Panc1 (cell line): ENCODE measurements around the gene ROGDI. TPM values are rescaled to one million over a fixed set of nuclear protein-coding genes. Genes with fewer than 3 reads are reported as not detected.

Source experiments
- ATAC-seq: fragments of 200-7000 bp; cut with Tn5 transposase; 2 replicates; pipeline ENCODE4 v1.9.1; 2020; ENCODE audit warnings: mild to moderate bottlenecking, moderate library complexity
- BruUV-seq: library from RNA; stranded (reverse); fragments of 400-500 nt; replicated peaks from 2 replicates; lab custom pipeline; 2021; lab: Mats Ljungman, UMichigan
- CTCF ChIA-PET: fragments of 300-600 bp; sonication (Branson Sonifier 250); formaldehyde crosslinking; loops from one replicate; lab custom pipeline; 2022; ENCODE audit warnings: antibody characterized with exemption; lab: Charles Lee
- POLR2A ChIA-PET: fragments of 300-600 bp; sonication (Branson Sonifier 250); formaldehyde crosslinking; loops from one replicate; lab custom pipeline; 2022; ENCODE audit warnings: antibody characterized with exemption; lab: Charles Lee
- DNase-seq: peaks from one replicate; pipeline ENCODE4 v3.0.0-alpha.2; 2010; ENCODE audit warnings: low read depth, low spot score
- H3K27ac ChIP-seq: 2 replicates; pipeline ENCODE4 v1.5.1; 2011; ENCODE audit warnings: mild to moderate bottlenecking, low read length, inconsistent platforms
- H3K27me3 ChIP-seq: fragments of 200-500 bp; sonication (Bioruptor generic); 2 replicates; pipeline ENCODE4 v1.6.0; 2014; ENCODE audit warnings: low read length, inconsistent platforms; ENCODE audit not compliant: control insufficient read depth, insufficient read depth
- H3K36me3 ChIP-seq: fragments of 200-500 bp; sonication (Bioruptor generic); 2 replicates; pipeline ENCODE4 v1.5.1; 2014; ENCODE audit warnings: inconsistent platforms, mild to moderate bottlenecking, low read length, moderate library complexity; ENCODE audit not compliant: control insufficient read depth, insufficient read depth
- H3K4me1 ChIP-seq: 2 replicates; pipeline ENCODE4 v1.5.1; 2011; ENCODE audit warnings: inconsistent platforms, mild to moderate bottlenecking, low read length, moderate library complexity; ENCODE audit not compliant: control insufficient read depth, insufficient read depth
- H3K4me3 ChIP-seq, 2 experiments: 2 replicates each; pipeline ENCODE4 v1.5.1; 2011 to 2012; ENCODE audit warnings: low read depth in 2 of 2, low read length in 2 of 2, mild to moderate bottlenecking in 2 of 2, inconsistent platforms in 1 of 2, moderate library complexity in 1 of 2
- H3K9me3 ChIP-seq: fragments of 200-500 bp; sonication (Bioruptor generic); 2 replicates; pipeline ENCODE4 v1.5.1; 2014; ENCODE audit warnings: low read depth, mild to moderate bottlenecking, inconsistent platforms, low read length, moderate library complexity; ENCODE audit not compliant: control insufficient read depth, insufficient read depth
- CTCF ChIP-seq: fragments of 450-650 bp; IDR thresholded peaks from 2 replicates; pipeline ENCODE4 v1.5.1; 2017; ENCODE audit warnings: mild to moderate bottlenecking
- POLR2AphosphoS5 ChIP-seq: IDR thresholded peaks from 2 replicates; pipeline ENCODE4 v1.6.1; 2012; ENCODE audit warnings: mild to moderate bottlenecking, low read depth, low read length, moderate library complexity
- SIN3A ChIP-seq: IDR thresholded peaks from 2 replicates; pipeline ENCODE4 v1.6.1; 2012; ENCODE audit warnings: low read depth, mild to moderate bottlenecking, low read length, moderate library complexity, borderline replicate concordance; ENCODE audit not compliant: insufficient read depth
- TCF7L2 ChIP-seq: IDR thresholded peaks from 2 replicates; pipeline ENCODE4 v1.6.1; 2011; ENCODE audit warnings: mild to moderate bottlenecking, low read depth, low read length, inconsistent platforms
- in situ Hi-C: cut with HindIII; loops from 2 replicates; pipeline ENCODE4 v1.10.0; 2016; ENCODE audit warnings: low sequenced_read_pairs, low pct_unique_long_range_greater_than_20kb
- intact Hi-C: fragments of 100-400 bp; cut with micrococcal nuclease; formaldehyde crosslinking; loops from one replicate; pipeline ENCODE4 v1.10.0; 2022; ENCODE audit not compliant: unreplicated experiment
- total RNA-seq: library from RNA; stranded (reverse); gene quantifications from one replicate; pipeline ENCODE4 v1.2.1, GENCODE V29; 2021; ENCODE audit not compliant: unreplicated experiment
- TF ChIP-seq, protein P1 (sequence below), 2 experiments: IDR thresholded peaks; 2 replicates each; pipeline ENCODE4 v1.6.1; 2011 to 2012; ENCODE audit warnings: low read depth in 2 of 2, control low read depth in 1 of 2, low read length in 1 of 2, mild to moderate bottlenecking in 1 of 2, moderate library complexity in 1 of 2; ENCODE audit not compliant: insufficient read depth in 1 of 2

Gene ROGDI
- total RNA-seq, 1 experiment from 2014 or later: 31.9 TPM

GRCh38 chr16:4814046-4814445 lies 11.6 kb upstream of the ROGDI start:
- CTCF ChIA-PET: no interaction called here
- ATAC-seq: no peak

GRCh38 chr16:4813251-4814003 lies 11.0 kb upstream of the ROGDI start:
- TF ChIP-seq, protein P1, sequence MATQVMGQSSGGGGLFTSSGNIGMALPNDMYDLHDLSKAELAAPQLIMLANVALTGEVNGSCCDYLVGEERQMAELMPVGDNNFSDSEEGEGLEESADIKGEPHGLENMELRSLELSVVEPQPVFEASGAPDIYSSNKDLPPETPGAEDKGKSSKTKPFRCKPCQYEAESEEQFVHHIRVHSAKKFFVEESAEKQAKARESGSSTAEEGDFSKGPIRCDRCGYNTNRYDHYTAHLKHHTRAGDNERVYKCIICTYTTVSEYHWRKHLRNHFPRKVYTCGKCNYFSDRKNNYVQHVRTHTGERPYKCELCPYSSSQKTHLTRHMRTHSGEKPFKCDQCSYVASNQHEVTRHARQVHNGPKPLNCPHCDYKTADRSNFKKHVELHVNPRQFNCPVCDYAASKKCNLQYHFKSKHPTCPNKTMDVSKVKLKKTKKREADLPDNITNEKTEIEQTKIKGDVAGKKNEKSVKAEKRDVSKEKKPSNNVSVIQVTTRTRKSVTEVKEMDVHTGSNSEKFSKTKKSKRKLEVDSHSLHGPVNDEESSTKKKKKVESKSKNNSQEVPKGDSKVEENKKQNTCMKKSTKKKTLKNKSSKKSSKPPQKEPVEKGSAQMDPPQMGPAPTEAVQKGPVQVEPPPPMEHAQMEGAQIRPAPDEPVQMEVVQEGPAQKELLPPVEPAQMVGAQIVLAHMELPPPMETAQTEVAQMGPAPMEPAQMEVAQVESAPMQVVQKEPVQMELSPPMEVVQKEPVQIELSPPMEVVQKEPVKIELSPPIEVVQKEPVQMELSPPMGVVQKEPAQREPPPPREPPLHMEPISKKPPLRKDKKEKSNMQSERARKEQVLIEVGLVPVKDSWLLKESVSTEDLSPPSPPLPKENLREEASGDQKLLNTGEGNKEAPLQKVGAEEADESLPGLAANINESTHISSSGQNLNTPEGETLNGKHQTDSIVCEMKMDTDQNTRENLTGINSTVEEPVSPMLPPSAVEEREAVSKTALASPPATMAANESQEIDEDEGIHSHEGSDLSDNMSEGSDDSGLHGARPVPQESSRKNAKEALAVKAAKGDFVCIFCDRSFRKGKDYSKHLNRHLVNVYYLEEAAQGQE (IDR thresholded peaks at IDR 0.05; ENCODE audit: insufficient read depth in 1 of 2, low read depth in 2 of 2, low read length in 1 of 2): no peak
- no peak for TF ChIP-seq TCF7L2
- TF ChIP-seq SIN3A: no peak
- no peak for TF ChIP-seq CTCF
- TF ChIP-seq POLR2AphosphoS5: no peak
- Histone ChIP-seq H3K27me3 (no peaks in the 10 kb centered on the region), H3K4me1 (no peaks in the 10 kb centered on the region), H3K27ac (no peak overlapping the region), H3K9me3 (no peaks in the 10 kb centered on the region), H3K36me3 (peaks cover 12% of the 10 kb centered on the region), H3K4me3 (no peak overlapping the region)
- POLR2A ChIA-PET: no interaction called here
- no TSS peak for BruUV-seq
- ATAC-seq (no peak), DNase-seq (no peak)
- CTCF ChIA-PET: no interaction called here
- in situ Hi-C loops: loop anchor here (10.0 kb wide), 1 partner anchor 51 kb away; no protein-coding TSS in a partner anchor
- intact Hi-C loops: no loop called here

More at GRCh38 chr16:4814046-4814445, 11.6 kb upstream of the ROGDI start:
- in situ Hi-C loops: loop anchor here (10.0 kb wide), 1 partner anchor 51 kb away; no protein-coding TSS in a partner anchor
- intact Hi-C loops: no loop called here
- no peaks in the 10 kb centered on the region for H3K4me1 ChIP-seq
- BruUV-seq: no TSS peak
- peaks cover 12% of the 10 kb centered on the region for H3K36me3 ChIP-seq
- no peaks in the 10 kb centered on the region for H3K9me3 ChIP-seq
- TF ChIP-seq CTCF (no peak), TCF7L2 (no peak), SIN3A (no peak), POLR2AphosphoS5 (no peak)
- TF ChIP-seq, protein P1 (IDR thresholded peaks at IDR 0.05; ENCODE audit: insufficient read depth in 1 of 2, low read depth in 2 of 2, low read length in 1 of 2): no peak
- H3K4me3 ChIP-seq: no peak overlapping the region
- no peaks in the 10 kb centered on the region for H3K27me3 ChIP-seq
- no peak overlapping the region for H3K27ac ChIP-seq
- DNase-seq: no peak
- POLR2A ChIA-PET: no interaction called here
